Gastroesophageal sphincter (tissue), 4 donors: Measurements from ENCODE around the gene YJU2. TPM values are rescaled to one million over a fixed set of nuclear protein-coding genes. Genes with fewer than 3 reads are reported as not detected.
"Not testable (repeated sequence)": the region's sequence is repeated elsewhere in the genome, so short reads cannot be mapped to it uniquely, and the experiment has no call there.

Experiments used
- ATAC-seq: fragments of 150-250 bp; one replicate; pipeline ENCODE4 v1.9.1; 2016; ENCODE audit warnings: mild to moderate bottlenecking, moderate library complexity
- H3K27ac ChIP-seq, 4 donors: fragments of 200-600 bp; sonication (generic) in 3 of 4; 1 replicate in 3 of 4; 2 replicates in 1 of 4; pipeline ENCODE4 v1.5.1; 2016 to 2019
- H3K27me3 ChIP-seq: fragments of 200-600 bp; sonication (generic); one replicate; pipeline ENCODE4 v1.5.1; 2019
- H3K36me3 ChIP-seq, 2 donors: fragments of 200-600 bp; sonication (generic); one replicate each; pipeline ENCODE4 v1.5.1; 2019; ENCODE audit warnings: control low read depth in 1 of 2
- H3K4me1 ChIP-seq, 3 donors: fragments of 200-600 bp; sonication (generic); 1 replicate in 2 of 3; 2 replicates in 1 of 3; pipeline ENCODE4 v1.5.1; 2016 to 2019; ENCODE audit warnings: control low read depth in 2 of 3
- H3K4me3 ChIP-seq, 2 donors: fragments of 200-600 bp; sonication (generic); one replicate each; pipeline ENCODE4 v1.5.1; 2019; ENCODE audit warnings: mild to moderate bottlenecking in 1 of 2, moderate library complexity in 1 of 2
- H3K9me3 ChIP-seq, 3 donors: fragments of 200-600 bp; sonication (generic); one replicate each; pipeline ENCODE4 v1.5.1; 2017 to 2019; ENCODE audit warnings: control low read depth in 2 of 3
- CTCF ChIP-seq, 4 experiments: fragments of 200-600 bp in 2 of 4; fragments of 450-650 bp in 2 of 4; sonication (generic) in 1 of 4; IDR thresholded peaks; one replicate each; pipeline ENCODE4 v1.5.1; 2017 to 2019; ENCODE audit warnings: antibody characterized with exemption in 4 of 4, mild to moderate bottlenecking in 2 of 4, moderate library complexity in 2 of 4
- EP300 ChIP-seq: sonication (generic); formaldehyde crosslinking; IDR thresholded peaks from one replicate; pipeline ENCODE4 v1.6.1; 2017; ENCODE audit warnings: antibody characterized with exemption, mild to moderate bottlenecking
- POLR2A ChIP-seq, 2 donors: fragments of 450-650 bp; IDR thresholded peaks; one replicate each; pipeline ENCODE4 v1.6.1; 2017; ENCODE audit warnings: antibody characterized with exemption in 2 of 2, mild to moderate bottlenecking in 2 of 2, moderate library complexity in 1 of 2
- POLR2AphosphoS5 ChIP-seq: sonication (generic); formaldehyde crosslinking; IDR thresholded peaks from one replicate; pipeline ENCODE4 v1.6.1; 2017; ENCODE audit warnings: antibody characterized with exemption
- WGBS, 2 donors: methylation state at CpG; one replicate each; pipeline ENCODE4 v1.1.5; 2018; ENCODE audit warnings: low coverage in 1 of 2; 5-methylcytosine and 5-hydroxymethylcytosine counted together
- total RNA-seq, 4 donors: library from RNA; depleted of rRNA; stranded (reverse); fragments of >200 nt; gene quantifications; one replicate each; pipeline ENCODE4 v1.1.0, GENCODE V29; 2016

Gene YJU2
- total RNA-seq, 4 donors from 2014 or later = 20.0 to 24.6 (median 21.6) TPM

GRCh38 chr19:4229179-4229931 lies 17.5 kb upstream of the YJU2 start, which contains the start of gene EBI3:
Gene EBI3 (plus strand): TSS chr19:4229523. CDS start chr19:4229551, 28 bp downstream.
- Histone ChIP-seq H3K4me3 (peak within 1 kb of the TSS in 1 of 2 donors; percentile 14), H3K27me3 (peaks cover 72% of the 10 kb centered on the region), H3K27ac (no peak within 1 kb of the TSS), H3K4me1 (no peaks in the 10 kb centered on the region), H3K9me3 (no peaks in the 10 kb centered on the region), H3K36me3 (no peaks in the 10 kb centered on the region)
- TF ChIP-seq CTCF (IDR thresholded peaks at IDR 0.05) (no peak), POLR2A (IDR thresholded peaks at IDR 0.05) (no peak), EP300 (no peak), POLR2AphosphoS5 (no peak)
- ATAC-seq = no peak
- WGBS, 2 donors = 18 to 23% methylated on average over 3 to 5 of the region's 19 CpGs

GRCh38 chr19:4230237-4230636 lies 16.6 kb upstream of the YJU2 start:
- not testable (repeated sequence) for ATAC-seq, H3K9me3 ChIP-seq, H3K4me3 ChIP-seq, H3K27ac ChIP-seq, H3K36me3 ChIP-seq, H3K4me1 ChIP-seq
- 81 to 83% methylated on average over 1 to 5 of the region's 6 CpGs for WGBS, 2 donors
- peaks cover 81% of the 10 kb centered on the region for H3K27me3 ChIP-seq

GRCh38 chr19:4231521-4231920 lies 15.4 kb upstream of the YJU2 start:
- H3K4me1 ChIP-seq, ATAC-seq, H3K4me3 ChIP-seq, H3K9me3 ChIP-seq, H3K27ac ChIP-seq, H3K36me3 ChIP-seq: not testable (repeated sequence)
- no CpG with 5 or more reads among the region's 6 CpGs for WGBS, 2 donors
- peaks cover 91% of the 10 kb centered on the region for H3K27me3 ChIP-seq

- not testable (repeated sequence) for H3K36me3 ChIP-seq, H3K9me3 ChIP-seq, ATAC-seq, H3K4me1 ChIP-seq, H3K4me3 ChIP-seq, H3K27ac ChIP-seq
- 41 to 100% methylated on average over 1 to 2 of the region's 5 CpGs for WGBS, 2 donors
- peaks cover 96% of the 10 kb centered on the region for H3K27me3 ChIP-seq
These were observed 14.7 kb upstream of the YJU2 start for GRCh38 chr19:4232139-4232538.

- Histone ChIP-seq H3K36me3 (no peaks in the 10 kb centered on the region), H3K9me3 (no peaks in the 10 kb centered on the region), H3K4me3 (no peak overlapping the region), H3K27me3 (peaks cover 96% of the 10 kb centered on the region), H3K27ac (no peak overlapping the region), H3K4me1 (no peaks in the 10 kb centered on the region)
- WGBS, 2 donors = 59 to 80% methylated on average over 1 to 7 of the region's 21 CpGs
- TF ChIP-seq POLR2A (IDR thresholded peaks at IDR 0.05) = no peak
- TF ChIP-seq POLR2AphosphoS5 = no peak
- no peak for TF ChIP-seq EP300
- TF ChIP-seq CTCF (IDR thresholded peaks at IDR 0.05) = no peak
- ATAC-seq = no peak
These were observed 14.1 kb upstream of the YJU2 start for GRCh38 chr19:4232614-4233281.

- H3K27me3 ChIP-seq = peaks cover 97% of the 10 kb centered on the region
- WGBS, 2 donors = 38 to 42% methylated on average over 5 to 8 of the region's 11 CpGs
- no peaks in the 10 kb centered on the region for H3K4me1 ChIP-seq
- peak in 2 of 4 experiments; percentile 25 to 52 for TF ChIP-seq CTCF (IDR thresholded peaks at IDR 0.05)
- TF ChIP-seq POLR2A (IDR thresholded peaks at IDR 0.05) = no peak
- ATAC-seq = no peak
- no peak overlapping the region for H3K27ac ChIP-seq
- no peak overlapping the region for H3K4me3 ChIP-seq
- no peaks in the 10 kb centered on the region for H3K36me3 ChIP-seq
- no peaks in the 10 kb centered on the region for H3K9me3 ChIP-seq
These were observed 13.5 kb upstream of the YJU2 start for GRCh38 chr19:4233282-4233853.
